ENCODE measurements around the gene ROR1. TPM values are rescaled to one million over a fixed set of nuclear protein-coding genes. Genes with fewer than 3 reads are reported as not detected.
A peak's percentile ranks its signal among the peaks of the same experiment; 100 is the strongest.

Gene ROR1
- total and polyA plus RNA-seq, 5 donors, result 3.4 to 32.5 (median 11.9) TPM

DNA sequence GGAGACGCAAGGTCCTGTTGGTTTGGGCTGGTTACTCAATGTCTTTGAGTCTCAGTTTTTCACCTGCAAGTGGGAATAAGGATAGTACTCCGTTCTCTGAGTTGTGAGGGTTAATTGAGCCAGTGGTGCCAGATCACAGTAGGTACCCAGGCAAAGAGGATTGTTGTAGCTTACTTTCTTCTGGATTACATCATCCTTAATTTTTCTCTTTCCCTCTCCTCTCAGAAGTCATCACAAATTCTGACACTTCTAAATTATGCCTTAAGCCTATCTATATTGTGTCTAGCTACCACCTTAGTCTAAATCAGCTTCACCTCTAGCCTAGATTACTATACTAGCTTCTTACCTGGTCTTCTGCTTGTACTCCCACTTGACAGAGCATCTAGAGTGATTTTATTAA, 149.5 kb downstream of the ROR1 start:
- intact Hi-C loops (cut with DNase I), result loop anchor here in 1 of 4 donors (10.0 kb wide), 1 partner anchor 221 kb away; no protein-coding TSS in a partner anchor
- H3K4me1 ChIP-seq (ENCODE audit: control insufficient read depth, insufficient read depth, low read length), result peaks cover 6% of the 10 kb centered on the region
- 89% methylated on average over 2 of the region's 2 CpGs for WGBS
- no peaks in the 10 kb centered on the region for H3K27me3 ChIP-seq (ENCODE audit: control insufficient read depth, insufficient read depth)
- H3K27ac ChIP-seq (ENCODE audit: low read length), result peak overlapping the region; percentile 91
- no peak for DNase-seq
- ATAC-seq, result no peak
- H3K9me3 ChIP-seq (ENCODE audit: control insufficient read depth, low read length), result no peaks in the 10 kb centered on the region
- no peak overlapping the region for H3K4me3 ChIP-seq (ENCODE audit: low read length)

- no peaks in the 10 kb centered on the region for H3K27me3 ChIP-seq (ENCODE audit: control insufficient read depth, insufficient read depth)
- ATAC-seq, result no peak
- no peak overlapping the region for H3K27ac ChIP-seq (ENCODE audit: low read length)
- H3K9me3 ChIP-seq (ENCODE audit: control insufficient read depth, low read length), result no peaks in the 10 kb centered on the region
- intact Hi-C loops (cut with DNase I), result loop anchor here in 1 of 4 donors (10.0 kb wide), 1 partner anchor 220 kb away; no protein-coding TSS in a partner anchor
- peaks cover 6% of the 10 kb centered on the region for H3K4me1 ChIP-seq (ENCODE audit: control insufficient read depth, insufficient read depth, low read length)
- no peak overlapping the region for H3K4me3 ChIP-seq (ENCODE audit: low read length)
- DNase-seq, result no peak
- 88% methylated on average over 3 of the region's 3 CpGs for WGBS
These were observed 150.8 kb downstream of the ROR1 start for GRCh38 chr1:63924600-63924999.

- peak in 2 of 3 donors; percentile 28 to 54 for DNase-seq
- intact Hi-C loops (cut with DNase I), result loop anchor here in 1 of 4 donors (10.0 kb wide), 1 partner anchor 216 kb away; no protein-coding TSS in a partner anchor
- H3K4me1 ChIP-seq (ENCODE audit: control insufficient read depth, insufficient read depth, low read length), result peaks cover 2% of the 10 kb centered on the region
- no peaks in the 10 kb centered on the region for H3K27me3 ChIP-seq (ENCODE audit: control insufficient read depth, insufficient read depth)
- no peak overlapping the region for H3K4me3 ChIP-seq (ENCODE audit: low read length)
- H3K9me3 ChIP-seq (ENCODE audit: control insufficient read depth, low read length), result no peaks in the 10 kb centered on the region
- ATAC-seq, result peak; percentile 93
- peak overlapping the region; percentile 86 for H3K27ac ChIP-seq (ENCODE audit: low read length)
- 42% methylated on average over 7 of the region's 7 CpGs for WGBS
These were observed 154.6 kb downstream of the ROR1 start for GRCh38 chr1:63928186-63929105.

DNA sequence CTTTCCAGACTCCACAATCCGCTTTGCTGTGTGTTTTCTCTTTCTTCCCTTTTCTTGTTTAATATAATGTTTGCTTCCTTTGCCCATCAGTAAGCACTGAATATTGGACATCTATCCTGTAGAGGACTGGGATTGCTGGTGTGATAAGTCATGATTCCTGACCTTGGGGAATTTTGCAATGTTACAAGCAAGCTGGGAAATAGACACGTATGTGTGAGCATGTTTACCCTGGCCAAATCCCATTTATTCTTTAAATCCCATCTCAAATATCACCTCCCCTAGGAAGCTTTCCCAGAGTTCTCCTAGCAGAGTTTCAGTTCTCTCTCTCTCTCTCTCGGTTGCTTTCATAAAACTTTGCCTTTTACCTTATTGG, 155.3 kb downstream of the ROR1 start:
- 62% methylated on average over 3 of the region's 3 CpGs for WGBS
- Histone ChIP-seq H3K27me3 (ENCODE audit: control insufficient read depth, insufficient read depth) (no peaks in the 10 kb centered on the region), H3K27ac (ENCODE audit: low read length) (peak overlapping the region; percentile 86), H3K4me3 (ENCODE audit: low read length) (no peak overlapping the region), H3K4me1 (ENCODE audit: control insufficient read depth, insufficient read depth, low read length) (peaks cover 2% of the 10 kb centered on the region), H3K9me3 (ENCODE audit: control insufficient read depth, low read length) (no peaks in the 10 kb centered on the region)
- intact Hi-C loops (cut with DNase I), result loop anchor here in 1 of 4 donors (10.0 kb wide), 1 partner anchor 216 kb away; no protein-coding TSS in a partner anchor
- DNase-seq, result no peak
- peak; percentile 32 to 49 for ATAC-seq

DNA sequence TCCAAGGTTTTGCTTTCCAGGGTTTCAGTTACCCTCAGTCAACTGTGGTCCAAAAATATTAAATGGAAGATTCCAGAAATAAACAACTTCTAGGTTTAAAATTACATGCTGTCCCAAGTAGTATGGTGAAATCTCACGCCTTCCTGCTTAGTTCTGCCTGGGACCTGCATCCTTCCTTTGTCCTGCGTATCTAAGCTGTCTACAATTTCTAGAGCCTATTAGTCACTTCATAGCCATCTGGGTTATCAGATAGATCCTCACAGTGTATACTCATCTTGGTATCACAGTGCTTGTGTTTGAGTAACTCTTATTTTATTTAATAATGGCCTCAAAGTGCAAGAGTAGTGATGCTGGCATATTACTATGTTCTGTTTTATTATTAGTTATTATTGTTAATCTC, 157.7 kb downstream of the ROR1 start:
- Histone ChIP-seq H3K27ac (ENCODE audit: low read length) (no peak overlapping the region), H3K9me3 (ENCODE audit: control insufficient read depth, low read length) (no peaks in the 10 kb centered on the region), H3K27me3 (ENCODE audit: control insufficient read depth, insufficient read depth) (no peaks in the 10 kb centered on the region), H3K4me1 (ENCODE audit: control insufficient read depth, insufficient read depth, low read length) (peaks cover 2% of the 10 kb centered on the region), H3K4me3 (ENCODE audit: low read length) (no peak overlapping the region)
- WGBS, result 79% methylated on average over 2 of the region's 2 CpGs
- ATAC-seq, result no peak
- DNase-seq, result no peak
- intact Hi-C loops (cut with DNase I), result no loop called here

DNA sequence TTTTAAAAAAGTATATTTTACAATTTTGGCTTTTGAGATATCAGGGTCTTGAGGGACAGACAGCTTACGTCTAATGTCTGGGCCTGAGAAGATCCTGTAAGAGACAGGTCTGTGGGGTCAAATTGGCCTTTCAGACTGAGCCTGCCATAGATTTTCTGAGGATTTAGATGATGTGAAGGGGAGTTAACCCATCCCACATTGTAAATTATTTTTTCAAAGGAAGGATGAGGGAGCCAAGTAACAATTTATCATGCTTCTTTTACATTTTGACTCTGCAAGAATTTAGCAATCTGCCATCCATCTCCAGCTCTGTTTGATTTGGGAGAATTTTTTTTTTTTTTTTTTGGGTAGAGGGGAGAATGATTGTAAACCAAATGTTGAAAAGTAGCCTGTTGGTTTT, 160.9 kb downstream of the ROR1 start:
- no peaks in the 10 kb centered on the region for H3K9me3 ChIP-seq (ENCODE audit: control insufficient read depth, low read length)
- DNase-seq, result no peak
- WGBS, result 69% methylated on average over 1 of the region's 1 CpG
- no peak overlapping the region for H3K27ac ChIP-seq (ENCODE audit: low read length)
- H3K4me3 ChIP-seq (ENCODE audit: low read length), result no peak overlapping the region
- no peaks in the 10 kb centered on the region for H3K27me3 ChIP-seq (ENCODE audit: control insufficient read depth, insufficient read depth)
- ATAC-seq, result no peak
- peaks cover 2% of the 10 kb centered on the region for H3K4me1 ChIP-seq (ENCODE audit: control insufficient read depth, insufficient read depth, low read length)
- intact Hi-C loops (cut with DNase I), result no loop called here

DNA sequence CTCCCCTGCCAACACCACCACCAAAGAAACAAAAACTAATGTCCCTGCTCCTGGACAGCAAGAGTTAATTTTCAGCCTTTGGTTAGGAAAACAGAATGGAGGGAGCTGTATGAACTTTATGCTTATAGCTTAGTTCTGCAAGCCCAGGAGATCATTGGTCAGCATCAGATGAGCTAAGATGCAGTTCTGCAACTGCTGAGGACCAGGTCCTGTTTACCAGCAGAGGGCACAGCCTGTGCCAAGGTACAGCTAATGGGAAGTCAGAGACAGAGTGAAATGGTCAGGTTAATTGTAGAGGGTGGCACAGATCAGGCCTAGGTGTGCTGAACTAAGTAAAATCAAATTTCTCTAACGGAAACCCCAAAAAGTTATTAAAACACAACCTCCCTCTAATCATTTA, 161.3 kb downstream of the ROR1 start:
- intact Hi-C loops (cut with DNase I), result no loop called here
- ATAC-seq, result peak in 1 of 2 donors; percentile 50

DNA sequence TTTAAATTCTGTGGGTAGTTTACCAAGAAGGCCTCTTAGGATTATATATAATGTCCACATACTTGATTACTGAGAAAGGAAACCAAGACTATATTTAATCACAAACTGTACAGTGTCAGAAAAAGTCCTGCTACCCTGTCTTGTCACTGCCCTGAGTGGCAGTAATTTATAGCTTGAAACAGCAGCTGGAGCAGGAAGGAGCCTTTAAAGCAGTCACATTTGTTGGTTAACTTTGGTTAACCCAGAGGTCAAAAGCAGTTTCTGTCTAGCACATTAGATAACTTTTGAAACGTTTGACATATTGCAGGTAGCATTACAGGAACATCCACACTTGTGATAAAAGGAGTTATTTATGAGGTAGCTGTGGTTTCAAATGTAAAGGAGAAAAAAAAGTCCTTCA, 161.7 kb downstream of the ROR1 start:
- intact Hi-C loops (cut with DNase I), result no loop called here
- Histone ChIP-seq H3K27ac (ENCODE audit: low read length) (no peak overlapping the region), H3K4me1 (ENCODE audit: control insufficient read depth, insufficient read depth, low read length) (peaks cover 2% of the 10 kb centered on the region), H3K9me3 (ENCODE audit: control insufficient read depth, low read length) (no peaks in the 10 kb centered on the region), H3K4me3 (ENCODE audit: low read length) (no peak overlapping the region), H3K27me3 (ENCODE audit: control insufficient read depth, insufficient read depth) (no peaks in the 10 kb centered on the region)
- WGBS, result 22% methylated on average over 1 of the region's 1 CpG
- no peak for ATAC-seq
- no peak for DNase-seq

More for the DNA sequence above, 161.3 kb downstream of the ROR1 start:
- Histone ChIP-seq H3K4me1 (ENCODE audit: control insufficient read depth, insufficient read depth, low read length) (peaks cover 2% of the 10 kb centered on the region), H3K9me3 (ENCODE audit: control insufficient read depth, low read length) (no peaks in the 10 kb centered on the region), H3K27ac (ENCODE audit: low read length) (no peak overlapping the region), H3K27me3 (ENCODE audit: control insufficient read depth, insufficient read depth) (no peaks in the 10 kb centered on the region), H3K4me3 (ENCODE audit: low read length) (no peak overlapping the region)
- DNase-seq, result peak in 1 of 3 donors; percentile 37
- WGBS, result 89% methylated on average over 1 of the region's 1 CpG

DNA sequence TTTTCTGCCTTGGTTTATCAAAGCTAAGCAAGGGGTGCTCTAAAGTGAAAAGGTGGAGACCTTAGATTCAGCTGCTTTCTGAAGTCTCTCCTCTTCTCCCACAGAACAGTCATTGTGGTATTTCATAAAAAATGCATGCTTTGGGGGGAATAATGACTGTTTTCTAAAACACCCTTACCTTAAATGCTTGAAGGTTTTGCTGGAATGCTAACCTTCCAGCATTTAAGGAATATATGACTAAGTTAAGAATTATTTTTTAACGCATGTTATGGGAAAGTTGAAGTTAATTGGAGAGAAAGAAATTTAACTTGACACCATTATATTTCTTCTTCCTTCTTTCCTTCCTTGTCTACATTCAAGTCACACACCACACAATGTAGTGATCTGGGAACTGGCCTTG, 162.5 kb downstream of the ROR1 start:
- H3K27me3 ChIP-seq (ENCODE audit: control insufficient read depth, insufficient read depth), result no peaks in the 10 kb centered on the region
- WGBS, result 96% methylated on average over 1 of the region's 1 CpG
- intact Hi-C loops (cut with DNase I), result no loop called here
- H3K27ac ChIP-seq (ENCODE audit: low read length), result no peak overlapping the region
- peaks cover under 1% of the 10 kb centered on the region for H3K4me1 ChIP-seq (ENCODE audit: control insufficient read depth, insufficient read depth, low read length)
- no peak overlapping the region for H3K4me3 ChIP-seq (ENCODE audit: low read length)
- H3K9me3 ChIP-seq (ENCODE audit: control insufficient read depth, low read length), result no peaks in the 10 kb centered on the region
- no peak for ATAC-seq
- DNase-seq, result no peak

- ATAC-seq, result no peak
- Histone ChIP-seq H3K27ac (ENCODE audit: low read length) (no peak overlapping the region), H3K9me3 (ENCODE audit: control insufficient read depth, low read length) (no peaks in the 10 kb centered on the region), H3K27me3 (ENCODE audit: control insufficient read depth, insufficient read depth) (no peaks in the 10 kb centered on the region), H3K4me3 (ENCODE audit: low read length) (no peak overlapping the region), H3K4me1 (ENCODE audit: control insufficient read depth, insufficient read depth, low read length) (no peaks in the 10 kb centered on the region)
- intact Hi-C loops (cut with DNase I), result no loop called here
- no peak for DNase-seq
- WGBS, result 61% methylated on average over 2 of the region's 2 CpGs
These were observed 163.0 kb downstream of the ROR1 start for GRCh38 chr1:63936801-63937200.

DNA sequence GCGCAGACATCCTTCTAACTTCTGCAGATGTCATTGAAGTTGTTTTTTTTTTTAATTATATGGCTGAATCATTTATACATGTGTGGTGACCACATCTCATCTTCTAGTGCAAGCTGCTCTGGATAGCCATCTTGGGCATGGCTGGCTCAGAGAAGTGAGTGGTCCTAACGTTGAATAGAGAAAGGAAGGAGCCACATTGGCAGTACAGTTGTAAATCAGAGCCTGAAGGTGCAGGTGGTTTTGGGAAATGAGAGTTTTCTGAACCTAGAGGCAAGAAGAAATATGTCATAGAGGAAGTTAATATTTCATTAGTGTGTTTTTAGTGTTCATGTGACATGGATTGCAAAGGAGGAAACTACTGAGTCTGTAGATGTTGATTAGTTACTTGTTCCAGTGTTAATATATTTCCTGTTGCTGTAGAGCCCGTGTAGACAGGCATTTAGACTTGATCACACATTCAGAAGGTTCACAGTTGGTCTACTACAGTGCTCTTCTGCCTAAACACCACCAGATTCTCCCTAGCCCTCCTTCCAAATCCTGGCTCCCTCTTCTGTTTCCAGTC, 163.7 kb downstream of the ROR1 start:
- Histone ChIP-seq H3K4me1 (ENCODE audit: control insufficient read depth, insufficient read depth, low read length) (no peaks in the 10 kb centered on the region), H3K9me3 (ENCODE audit: control insufficient read depth, low read length) (no peaks in the 10 kb centered on the region), H3K27ac (ENCODE audit: low read length) (no peak overlapping the region), H3K27me3 (ENCODE audit: control insufficient read depth, insufficient read depth) (no peaks in the 10 kb centered on the region), H3K4me3 (ENCODE audit: low read length) (no peak overlapping the region)
- 43% methylated on average over 3 of the region's 3 CpGs for WGBS
- intact Hi-C loops (cut with DNase I), result no loop called here
- ATAC-seq (no peak), DNase-seq (no peak)
